ENCODE data around the gene CACNA1I.

The CACNA1I gene

GRCh38 chr22:39722501-39722900 is 151.9 kb downstream of the CACNA1I start:
- Histone ChIP-seq H3K36me3 (ENCODE audit: low read depth) (no peaks in the 10 kb centered on the region), H3K4me3 (ENCODE audit: severe bottlenecking) (no peak overlapping the region), H3K27me3 (ENCODE audit: insufficient read depth, poor library complexity, severe bottlenecking) (no peaks in the 10 kb centered on the region), H3K4me1 (ENCODE audit: insufficient read depth, poor library complexity, severe bottlenecking) (no peaks in the 10 kb centered on the region), H3K9me3 (ENCODE audit: severe bottlenecking) (no peaks in the 10 kb centered on the region), H3K27ac (ENCODE audit: poor library complexity, severe bottlenecking) (no peak overlapping the region)
- no peak for TF ChIP-seq CTCF (IDR thresholded peaks at IDR 0.05; ENCODE audit: poor library complexity, severe bottlenecking)
- DNase-seq (ENCODE audit: low spot score) (no peak), ATAC-seq (ENCODE audit: low read depth) (no peak)

GRCh38 chr22:39723463-39723862 is 152.9 kb downstream of the CACNA1I start:
- no peaks in the 10 kb centered on the region for H3K36me3 ChIP-seq (ENCODE audit: low read depth)
- no peaks in the 10 kb centered on the region for H3K27me3 ChIP-seq (ENCODE audit: insufficient read depth, poor library complexity, severe bottlenecking)
- DNase-seq (ENCODE audit: low spot score), result no peak
- H3K9me3 ChIP-seq (ENCODE audit: severe bottlenecking), result no peaks in the 10 kb centered on the region
- H3K4me3 ChIP-seq (ENCODE audit: severe bottlenecking), result no peak overlapping the region
- ATAC-seq (ENCODE audit: low read depth), result no peak
- no peak overlapping the region for H3K27ac ChIP-seq (ENCODE audit: poor library complexity, severe bottlenecking)
- TF ChIP-seq CTCF (IDR thresholded peaks at IDR 0.05; ENCODE audit: poor library complexity, severe bottlenecking), result no peak
- H3K4me1 ChIP-seq (ENCODE audit: insufficient read depth, poor library complexity, severe bottlenecking), result no peaks in the 10 kb centered on the region

GRCh38 chr22:39723899-39724351 is 153.4 kb downstream of the CACNA1I start:
- Histone ChIP-seq H3K27ac (ENCODE audit: poor library complexity, severe bottlenecking) (no peak overlapping the region), H3K4me3 (ENCODE audit: severe bottlenecking) (no peak overlapping the region), H3K36me3 (ENCODE audit: low read depth) (no peaks in the 10 kb centered on the region), H3K9me3 (ENCODE audit: severe bottlenecking) (no peaks in the 10 kb centered on the region), H3K4me1 (ENCODE audit: insufficient read depth, poor library complexity, severe bottlenecking) (no peaks in the 10 kb centered on the region), H3K27me3 (ENCODE audit: insufficient read depth, poor library complexity, severe bottlenecking) (no peaks in the 10 kb centered on the region)
- no peak for TF ChIP-seq CTCF (IDR thresholded peaks at IDR 0.05; ENCODE audit: poor library complexity, severe bottlenecking)
- ATAC-seq (ENCODE audit: low read depth) (peak; percentile 55; the same call in 1 of the 3 replicates), DNase-seq (ENCODE audit: low spot score) (no peak)

GRCh38 chr22:39724390-39724789 is 153.8 kb downstream of the CACNA1I start:
- no peaks in the 10 kb centered on the region for H3K27me3 ChIP-seq (ENCODE audit: insufficient read depth, poor library complexity, severe bottlenecking)

More at GRCh38 chr22:39724390-39724789, 153.8 kb downstream of the CACNA1I start:
- no peak for TF ChIP-seq CTCF (IDR thresholded peaks at IDR 0.05; ENCODE audit: poor library complexity, severe bottlenecking)
- Histone ChIP-seq H3K9me3 (ENCODE audit: severe bottlenecking) (no peaks in the 10 kb centered on the region), H3K27ac (ENCODE audit: poor library complexity, severe bottlenecking) (no peak overlapping the region), H3K4me3 (ENCODE audit: severe bottlenecking) (no peak overlapping the region), H3K36me3 (ENCODE audit: low read depth) (no peaks in the 10 kb centered on the region), H3K4me1 (ENCODE audit: insufficient read depth, poor library complexity, severe bottlenecking) (no peaks in the 10 kb centered on the region)
- 0 out of 3 replicates have a peak, but pooled peaks have one; percentile 27 for ATAC-seq (ENCODE audit: low read depth)
- DNase-seq (ENCODE audit: low spot score), result no peak

Measured in RWPE2 (cell line).